ENCODE data around the gene BATF3.
"Not testable (repeated sequence)": the region's sequence is repeated elsewhere in the genome, so short reads cannot be mapped to it uniquely, and the experiment has no call there.

Gene BATF3

GRCh38 chr1:212643877-212644276 lies 55.8 kb downstream of the BATF3 start:
- Histone ChIP-seq H3K27ac (no peak overlapping the region), H3K4me3 (no peak overlapping the region)

- Histone ChIP-seq H3K27ac (no peak overlapping the region), H3K4me3 (no peak overlapping the region)
Observed at GRCh38 chr1:212641956-212642355, 57.7 kb downstream of the BATF3 start.

- Histone ChIP-seq H3K4me3 (no peak overlapping the region), H3K27ac (no peak overlapping the region)
Observed at GRCh38 chr1:212640223-212640878, 59.3 kb downstream of the BATF3 start.

GRCh38 chr1:212639524-212639923 lies 60.1 kb downstream of the BATF3 start:
- H3K27ac ChIP-seq = peak overlapping the region in 12 of 21 experiments; percentile 2 to 72 (median 40)
- not testable (repeated sequence) for H3K4me3 ChIP-seq

- H3K27ac ChIP-seq = peak overlapping the region in 17 of 21 experiments; percentile 52 to 87 (median 71)
- H3K4me3 ChIP-seq = no peak overlapping the region
Observed at GRCh38 chr1:212638492-212639151, 61.0 kb downstream of the BATF3 start.

- H3K4me3 ChIP-seq = peak overlapping the region in 1 of 7 experiments; percentile 8
Observed at GRCh38 chr1:212637902-212638301, 61.7 kb downstream of the BATF3 start.

More at GRCh38 chr1:212637902-212638301, 61.7 kb downstream of the BATF3 start:
- peak overlapping the region in 17 of 21 experiments; percentile 52 to 87 (median 71) for H3K27ac ChIP-seq
